GM19455 (cell line): ENCODE measurements around the gene VDAC1.
"Not testable (repeated sequence)": the region's sequence is repeated elsewhere in the genome, so short reads cannot be mapped to it uniquely, and the experiment has no call there.

Experiments
- ATAC-seq: cut with Tn5 transposase; IDR thresholded peaks from one replicate; pipeline ENCODE4 v1.9.1; 2021; ENCODE audit not compliant: unreplicated experiment

VDAC1 gene

GRCh38 chr5:133944263-133945185 is 60.3 kb downstream of the VDAC1 start:
- ATAC-seq = no peak

- no peak for ATAC-seq
Observed at GRCh38 chr5:133943475-133943817, 61.3 kb downstream of the VDAC1 start.

- ATAC-seq = no peak
Observed at GRCh38 chr5:133942614-133943474, 61.9 kb downstream of the VDAC1 start.

DNA sequence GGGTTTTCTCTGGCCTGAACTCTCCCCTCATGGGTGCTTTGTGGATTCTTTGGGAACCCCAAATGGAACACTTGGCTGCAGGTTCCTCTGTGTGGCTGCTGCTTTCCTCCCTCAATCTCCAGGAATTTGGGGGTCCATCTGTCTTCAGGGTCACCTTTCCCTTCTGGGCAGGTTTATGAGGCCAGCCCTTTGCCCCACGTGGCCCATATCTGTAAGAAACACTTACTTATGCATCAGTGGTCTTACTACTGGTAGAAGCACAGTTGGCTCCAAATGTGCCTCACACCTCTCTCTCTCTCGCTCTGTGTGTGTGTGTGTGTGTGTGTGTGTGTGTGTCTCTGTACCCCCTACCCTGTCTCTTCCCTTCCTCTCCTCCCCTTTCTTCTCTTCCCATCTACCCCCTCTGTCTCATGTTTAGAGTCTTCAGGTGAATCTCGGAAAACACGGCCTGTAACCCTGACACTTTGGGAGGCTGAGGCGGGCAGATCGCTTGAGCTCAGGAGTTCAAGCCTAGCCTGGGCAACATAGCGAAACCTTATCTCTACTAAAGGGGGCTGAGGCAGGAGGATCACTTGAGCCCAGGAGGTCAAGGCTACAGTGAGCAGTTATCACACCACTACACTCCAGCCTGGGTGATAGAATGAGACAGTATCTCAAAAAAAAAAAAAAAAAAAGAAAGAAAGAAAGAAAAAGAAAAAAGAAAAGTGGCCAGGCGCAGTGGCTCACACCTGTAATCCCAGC is 63.1 kb downstream of the VDAC1 start:
- no peak for ATAC-seq

DNA sequence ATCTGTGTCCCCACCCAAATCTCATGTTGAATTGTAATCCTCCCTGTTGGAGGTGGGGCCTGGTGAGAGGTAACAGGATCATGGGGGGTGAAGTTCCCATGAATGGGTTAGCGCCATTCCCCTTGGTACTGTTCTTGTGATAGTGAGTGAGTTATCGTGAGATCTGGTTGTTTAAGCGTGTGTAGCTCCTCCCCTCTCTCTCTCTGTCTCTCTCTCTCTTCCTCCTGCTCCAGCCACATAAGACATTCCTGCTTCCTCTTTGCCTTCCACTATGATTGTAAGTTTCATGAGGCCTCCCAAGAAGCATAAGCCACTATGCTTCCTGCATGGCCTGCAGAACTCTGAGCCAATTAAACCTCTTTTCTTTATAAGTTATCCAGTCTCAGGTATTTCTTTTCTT is 65.1 kb downstream of the VDAC1 start:
- ATAC-seq = no peak

DNA sequence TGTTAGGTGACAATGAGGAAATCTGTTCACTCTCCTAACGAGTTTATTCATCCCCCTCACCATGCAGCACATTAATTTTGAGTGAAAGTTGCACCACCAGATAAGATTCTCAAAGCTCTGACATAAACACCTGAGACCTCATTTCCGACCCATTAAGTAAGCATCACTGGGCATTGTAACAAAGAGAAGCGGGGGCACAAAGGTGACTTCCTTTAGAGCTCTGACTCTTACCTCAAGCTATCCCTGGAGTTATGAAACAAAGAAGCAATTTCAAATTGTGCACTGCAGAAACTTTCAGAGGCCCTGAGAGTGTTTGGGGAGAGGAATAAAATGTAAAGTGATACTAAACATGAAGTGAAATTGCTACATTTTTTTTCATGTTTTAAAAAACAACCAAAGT is 65.8 kb downstream of the VDAC1 start:
- no peak for ATAC-seq

- no peak for ATAC-seq
Observed at GRCh38 chr5:133938039-133938821, 66.5 kb downstream of the VDAC1 start.

DNA sequence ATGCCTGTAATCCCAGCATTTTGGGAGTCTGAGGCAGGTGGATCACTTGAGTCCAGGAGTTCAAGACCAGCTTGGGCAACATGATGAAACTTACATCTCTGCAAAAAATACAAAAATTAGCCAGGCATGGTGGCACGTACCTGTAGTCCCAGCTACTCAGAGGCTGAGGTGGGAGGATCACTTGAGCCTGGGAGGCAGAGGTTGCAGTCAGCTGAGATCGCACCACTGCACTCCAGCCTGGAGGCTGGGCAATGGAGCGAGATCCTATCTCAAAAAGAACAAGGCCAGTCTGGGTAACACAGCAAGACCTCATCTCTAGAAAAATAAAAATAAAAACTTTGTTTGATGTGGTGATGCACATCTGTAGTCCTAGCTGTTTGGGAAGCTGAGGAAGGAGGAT is 67.1 kb downstream of the VDAC1 start:
- not testable (repeated sequence) for ATAC-seq

- no peak for ATAC-seq
Observed at GRCh38 chr5:133936651-133937015, 68.1 kb downstream of the VDAC1 start.

- ATAC-seq = not testable (repeated sequence)
Observed at GRCh38 chr5:133935991-133936650, 68.7 kb downstream of the VDAC1 start.

DNA sequence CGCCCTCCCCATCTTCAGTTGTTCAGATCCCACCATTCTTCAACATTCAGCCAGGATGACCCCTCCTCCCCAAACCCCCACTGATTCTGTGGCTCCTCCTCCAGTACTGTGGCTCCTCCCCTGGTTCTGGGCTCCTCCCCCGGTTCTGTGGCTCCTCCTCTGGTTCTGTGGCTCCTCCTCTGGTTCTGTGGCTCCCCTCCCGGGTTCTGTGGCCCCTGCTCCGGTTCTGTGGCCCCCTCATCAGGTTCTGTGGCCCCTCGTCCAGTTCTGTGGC is 69.2 kb downstream of the VDAC1 start:
- no peak for ATAC-seq

DNA sequence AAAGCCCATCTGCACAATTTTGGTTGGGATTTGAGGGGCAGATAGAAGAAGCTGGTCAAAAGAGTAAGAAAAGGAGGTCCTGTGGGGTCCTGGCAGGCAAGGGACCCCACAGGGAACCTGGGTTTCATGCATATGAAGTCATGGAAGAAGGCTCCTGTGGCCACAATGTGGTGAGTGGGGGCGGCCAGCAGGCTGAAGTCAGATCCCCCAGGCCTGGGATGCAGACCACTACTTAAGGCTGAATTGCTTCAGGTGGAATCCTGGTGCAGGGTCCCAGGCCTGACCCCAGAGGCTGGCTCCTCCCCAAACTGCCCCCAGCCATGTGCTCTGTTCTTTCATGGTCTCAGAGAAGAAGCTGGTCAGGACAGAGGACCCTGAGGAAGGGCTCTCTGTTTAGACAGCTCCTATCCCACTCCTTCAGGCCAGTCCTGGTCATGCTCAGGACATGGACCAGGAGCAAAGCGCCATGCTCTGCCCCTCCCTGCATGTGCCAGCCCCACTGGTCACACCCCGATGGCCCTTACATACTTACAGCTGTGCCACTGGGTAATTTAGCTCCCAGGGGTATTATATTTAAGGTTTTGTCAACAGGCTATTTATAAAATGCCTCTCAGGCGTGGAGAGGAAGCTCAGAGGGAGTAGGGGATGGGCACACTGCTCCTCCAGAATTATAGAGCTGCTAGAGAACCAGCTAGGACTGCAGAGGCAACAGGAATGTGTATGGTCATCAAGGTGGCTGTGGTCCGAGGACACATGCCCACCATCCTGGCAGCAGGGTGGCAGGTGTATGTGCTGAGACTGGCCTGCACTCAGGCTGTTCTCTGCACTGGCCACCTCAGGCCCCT is 69.7 kb downstream of the VDAC1 start:
- ATAC-seq = no peak

DNA sequence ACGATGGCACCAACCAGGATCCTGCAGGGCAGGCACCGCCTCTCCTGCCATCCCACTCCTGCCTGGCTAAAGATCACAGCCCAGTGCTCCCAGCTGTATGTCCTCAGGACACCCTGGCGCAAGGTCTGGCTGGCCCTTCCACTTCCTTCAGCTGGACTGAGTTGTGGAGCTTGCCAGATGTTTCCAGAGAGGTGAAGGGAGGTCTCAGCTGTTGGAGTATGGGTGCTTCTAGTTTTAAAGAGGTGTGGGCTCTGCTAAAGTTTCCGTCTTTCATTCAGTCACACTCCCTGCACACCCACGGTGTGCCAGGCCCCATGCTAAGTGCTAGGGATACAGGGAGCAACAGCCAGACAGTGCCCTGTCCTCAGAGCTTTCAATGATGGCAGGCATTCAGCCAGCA is 70.5 kb downstream of the VDAC1 start:
- ATAC-seq = no peak

GRCh38 chr5:133933670-133934295 is 71.0 kb downstream of the VDAC1 start:
- no peak for ATAC-seq

DNA sequence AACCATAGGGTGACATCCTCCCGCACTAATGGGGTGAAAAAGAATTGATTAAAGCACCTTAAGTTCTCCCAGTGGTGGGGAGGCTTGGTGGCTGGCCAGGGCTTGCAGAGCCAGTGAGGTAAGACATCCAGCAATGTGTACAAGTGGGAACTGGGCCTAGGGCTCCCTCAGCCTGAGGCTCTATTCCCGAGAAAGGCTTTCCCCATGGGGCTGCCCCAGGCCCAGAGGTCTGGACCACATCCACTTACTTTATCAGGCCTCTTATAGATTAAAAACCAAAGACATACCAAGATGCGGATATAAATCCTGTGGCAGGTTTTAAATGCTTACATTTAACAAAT is 71.6 kb downstream of the VDAC1 start:
- ATAC-seq = no peak

GRCh38 chr5:133932441-133933168 is 72.2 kb downstream of the VDAC1 start:
- no peak for ATAC-seq

GRCh38 chr5:133931546-133931945 is 73.2 kb downstream of the VDAC1 start:
- ATAC-seq = no peak

DNA sequence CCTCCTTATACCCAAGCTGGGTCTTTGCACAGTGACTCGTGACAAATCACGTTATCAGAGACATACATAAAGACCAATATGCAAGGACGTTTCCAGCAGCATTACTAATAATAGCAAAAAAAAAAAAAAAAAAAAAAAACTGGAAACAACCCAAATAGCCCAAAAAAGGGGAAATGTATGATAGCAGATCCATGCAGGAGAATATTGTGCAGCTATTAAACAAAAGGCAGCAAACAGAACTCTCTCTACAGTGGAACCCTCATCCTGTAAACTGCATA is 74.0 kb downstream of the VDAC1 start:
- no peak for ATAC-seq
